Adrenal gland (tissue), 5 donors: Measurements from ENCODE around the gene PBLD.

Source experiments
- CTCF ChIP-seq, 6 experiments: fragments of 450-650 bp in 4 of 6; fragments of 200-600 bp in 2 of 6; sonication (generic) in 1 of 6; IDR thresholded peaks; 1 replicate in 5 of 6; 2 replicates in 1 of 6; pipeline versions ENCODE4 v1.5.1 to v1.8.0; 2016 to 2021; ENCODE audit warnings: antibody characterized with exemption in 6 of 6, mild to moderate bottlenecking in 2 of 6, moderate library complexity in 1 of 6
- POLR2A ChIP-seq, 2 donors: fragments of 450-650 bp; IDR thresholded peaks; one replicate each; pipeline ENCODE4 v1.6.1; 2017; ENCODE audit warnings: antibody characterized with exemption in 2 of 2, mild to moderate bottlenecking in 2 of 2, moderate library complexity in 1 of 2
- donor health status: DM: no; HTN: no; CAD: no.

GRCh38 chr10:68348265-68348741 lies 15.6 kb upstream of the PBLD start:
- peak; percentile 33 to 63 (median 56) for TF ChIP-seq CTCF (IDR thresholded peaks at IDR 0.05)
- no peak for TF ChIP-seq POLR2A (IDR thresholded peaks at IDR 0.05)
